ENCODE measurements around the gene CYTH1.

Gene CYTH1

DNA sequence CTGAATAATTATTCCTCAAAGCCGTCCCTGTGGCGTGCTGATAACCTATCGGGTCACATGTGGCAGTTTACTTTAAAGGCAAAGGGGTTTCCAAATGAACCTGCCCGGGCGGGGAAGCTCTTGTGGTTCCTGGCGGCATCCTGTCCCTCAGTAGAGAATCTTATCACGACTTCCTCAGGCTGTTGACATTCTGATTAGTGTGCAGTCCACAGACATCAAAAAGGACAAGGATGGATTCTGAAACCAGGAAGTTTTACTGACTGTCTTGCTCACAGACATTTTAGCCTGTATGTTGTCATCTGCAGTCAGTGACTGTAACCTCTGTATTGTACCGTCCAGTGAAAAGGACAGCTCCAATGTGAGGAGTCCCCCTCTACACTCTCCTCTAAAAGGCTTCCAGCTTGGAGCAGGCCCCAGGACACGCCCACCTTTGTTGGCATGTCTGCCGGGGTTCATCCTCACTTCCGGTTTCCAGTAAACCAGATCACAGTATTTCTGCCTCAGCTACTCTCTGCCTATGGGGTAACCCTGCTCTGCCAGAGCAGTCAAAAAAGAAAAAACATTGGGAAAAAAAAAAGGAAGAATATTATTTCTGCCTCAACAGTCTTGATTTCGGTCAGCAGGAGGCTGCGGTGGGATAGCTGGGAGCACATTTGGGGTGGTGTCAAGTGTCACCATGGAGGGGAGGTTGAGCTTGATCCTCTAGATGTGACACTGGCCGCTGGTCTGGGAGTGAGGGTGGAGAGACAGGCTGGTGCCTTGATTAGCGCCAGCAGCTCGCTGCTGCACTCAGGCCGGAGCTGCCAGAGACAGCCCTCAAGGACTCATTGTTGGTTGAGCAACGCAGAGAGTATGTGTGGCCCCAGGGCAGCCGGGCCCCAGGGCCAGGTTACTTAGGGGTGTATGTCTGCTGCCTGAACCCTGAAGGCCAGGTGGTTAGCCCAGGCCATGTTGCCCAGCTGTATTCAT lies 115.8 kb downstream of the CYTH1 start:
- no peak for DNase-seq

DNA sequence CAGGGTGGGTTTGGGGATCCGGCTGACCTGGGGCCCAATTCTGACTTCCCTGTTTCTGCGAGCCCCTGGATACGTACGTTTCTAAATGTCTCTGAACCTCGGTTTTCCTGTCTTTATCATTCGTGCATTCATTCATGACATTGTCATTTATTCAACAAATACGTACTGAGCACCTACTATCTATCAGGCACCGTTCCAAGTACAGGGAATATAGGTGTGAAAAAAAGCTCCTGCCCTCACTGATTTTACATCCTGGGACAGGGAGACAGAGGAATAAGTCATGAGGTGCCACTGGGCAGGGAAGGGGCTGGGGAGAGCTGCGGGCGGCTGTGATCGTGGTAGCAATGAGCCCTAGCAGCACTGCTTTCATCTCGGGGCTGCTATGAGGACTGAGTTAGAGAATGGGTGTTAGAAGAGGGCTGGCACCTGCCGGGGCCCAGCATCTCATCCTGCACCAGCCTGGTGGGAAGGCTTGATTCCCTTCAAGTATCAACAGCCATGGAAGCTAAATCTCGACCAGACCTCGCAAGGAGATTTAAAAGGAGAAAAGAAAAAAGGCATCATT lies 116.6 kb downstream of the CYTH1 start:
- DNase-seq, result no peak

GRCh38 chr17:78664476-78665386 lies 117.3 kb downstream of the CYTH1 start:
- peak; percentile 21 for DNase-seq

DNA sequence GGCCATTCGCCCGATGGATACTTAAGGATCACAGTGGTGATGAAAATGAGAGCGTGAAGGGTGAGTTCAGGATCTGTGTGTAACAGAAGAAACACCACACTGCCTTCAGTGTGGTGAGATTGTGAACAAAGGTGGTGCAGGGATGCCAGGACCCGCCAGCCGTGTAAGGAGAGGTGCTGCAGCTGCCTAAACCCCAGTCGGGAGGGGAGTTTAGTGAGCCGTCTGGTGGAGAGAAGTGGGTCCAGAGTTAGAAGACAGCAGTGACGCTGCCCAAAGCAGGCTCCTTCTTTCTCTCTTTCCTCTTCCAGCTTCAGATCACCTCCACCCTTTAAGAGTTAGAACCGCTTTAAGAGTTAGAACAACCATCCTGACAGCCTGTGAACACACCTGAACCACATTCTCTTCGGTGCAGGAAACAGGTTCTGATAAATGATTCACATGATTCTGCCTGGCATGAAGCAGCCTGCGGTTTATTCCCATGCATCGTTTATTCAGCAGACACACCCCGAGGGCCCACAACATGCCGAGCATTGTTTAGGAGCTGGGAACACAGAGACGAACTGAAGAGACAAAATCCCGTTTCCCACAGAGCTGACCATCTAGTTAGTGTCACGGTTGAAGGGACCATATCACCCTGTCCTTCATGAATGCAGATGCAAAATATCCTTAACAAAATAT lies 120.8 kb downstream of the CYTH1 start:
- DNase-seq, result no peak

DNA sequence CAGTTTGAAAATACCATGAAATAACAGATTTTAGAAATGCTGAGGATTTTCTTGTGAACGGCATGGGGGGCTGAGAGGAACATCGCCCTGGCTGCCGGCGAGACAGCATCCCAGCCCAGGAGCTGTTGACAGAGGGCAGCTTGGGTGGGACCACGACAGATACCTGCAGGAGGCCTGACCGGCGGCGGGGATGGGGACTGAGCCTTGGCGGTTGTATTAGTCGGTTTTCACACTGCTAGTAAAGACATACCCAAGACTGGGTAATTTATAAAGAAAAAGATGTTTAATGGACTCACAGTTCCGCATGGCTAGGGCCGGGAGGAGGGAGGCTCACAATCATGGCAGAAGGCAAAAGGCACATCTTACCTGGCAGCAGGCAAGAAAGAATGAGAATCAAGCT lies 122.5 kb downstream of the CYTH1 start:
- DNase-seq, result no peak

DNA sequence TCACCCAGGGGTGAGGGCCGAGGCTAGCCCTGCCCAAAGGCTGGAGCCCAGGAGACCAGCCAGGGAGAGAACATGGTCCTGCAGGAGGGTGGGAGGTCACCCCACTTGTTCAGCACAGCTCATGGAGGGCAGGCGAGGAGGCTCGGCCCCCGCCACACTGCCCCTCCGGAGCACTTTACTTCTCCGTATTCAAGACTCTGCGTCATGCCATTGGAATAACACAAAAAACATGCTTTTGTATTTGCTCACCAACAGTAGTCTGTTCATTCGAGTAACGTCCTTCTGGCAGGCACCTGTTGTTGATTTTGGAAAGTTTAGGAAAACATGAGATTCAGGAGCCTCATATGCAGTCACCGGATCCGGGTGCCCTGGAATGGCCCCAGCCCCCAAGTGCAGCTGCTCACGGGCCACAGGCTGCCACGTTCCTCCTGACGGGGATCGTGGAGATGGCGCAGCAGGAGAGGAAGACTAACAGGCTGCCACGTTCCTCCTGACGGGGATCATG lies 123.7 kb downstream of the CYTH1 start:
- DNase-seq, result no peak

DNA sequence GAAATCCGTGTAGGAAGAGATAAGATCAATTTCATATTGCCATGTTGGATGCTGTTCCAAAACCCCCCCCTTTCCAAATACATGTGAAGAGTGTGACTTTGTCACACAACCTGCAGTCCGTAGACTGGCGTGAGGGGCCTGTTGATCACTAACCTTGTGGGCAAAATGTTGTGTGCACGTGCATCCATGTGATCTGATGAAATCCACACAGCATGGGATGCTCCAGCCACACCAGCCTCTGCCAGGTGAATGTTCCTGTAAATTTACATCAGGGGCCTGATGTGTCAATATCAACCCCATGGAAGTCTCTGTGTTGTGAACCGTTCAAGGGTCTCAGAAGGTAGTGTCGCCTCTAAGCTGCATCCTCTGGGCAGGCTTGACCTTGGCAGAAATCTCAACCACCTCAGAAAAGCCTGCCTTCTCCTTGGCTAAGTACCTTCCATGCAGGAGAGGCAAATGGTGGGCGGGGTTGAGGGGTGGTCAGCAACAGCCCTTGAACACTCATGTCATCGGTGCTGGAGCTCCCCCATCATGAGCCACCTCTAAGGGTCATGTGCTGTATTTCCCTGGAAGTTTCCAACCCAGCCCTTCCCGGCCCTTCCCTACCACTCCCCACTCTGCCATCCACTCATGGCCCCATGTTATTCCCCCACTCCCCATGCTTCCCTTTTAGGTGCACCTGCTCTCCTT lies 126.7 kb downstream of the CYTH1 start:
- DNase-seq, result no peak

GRCh38 chr17:78654325-78654724 lies 127.7 kb downstream of the CYTH1 start:
- no peak for DNase-seq

GRCh38 chr17:78653382-78653781 lies 128.7 kb downstream of the CYTH1 start:
- no peak for DNase-seq

DNA sequence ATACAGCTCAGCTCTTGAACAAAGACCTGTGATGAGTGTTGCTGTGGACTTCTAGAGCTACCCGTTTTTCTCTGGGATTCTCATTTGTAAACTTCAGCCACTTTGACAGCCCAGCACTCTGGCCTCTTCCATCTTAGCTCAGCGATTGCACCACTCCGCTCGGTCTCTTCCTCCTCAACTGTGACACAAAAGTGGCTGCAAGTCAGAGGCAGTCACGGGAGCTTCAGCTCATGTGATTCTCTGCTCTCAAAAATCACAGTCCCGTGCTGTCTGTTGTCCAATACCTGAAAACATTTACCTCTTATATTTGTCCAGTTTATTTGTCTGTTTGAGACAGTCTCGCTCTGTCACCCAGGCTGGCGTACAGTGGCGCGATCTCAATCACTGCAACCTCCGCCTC lies 129.2 kb downstream of the CYTH1 start:
- no peak for DNase-seq

DNA sequence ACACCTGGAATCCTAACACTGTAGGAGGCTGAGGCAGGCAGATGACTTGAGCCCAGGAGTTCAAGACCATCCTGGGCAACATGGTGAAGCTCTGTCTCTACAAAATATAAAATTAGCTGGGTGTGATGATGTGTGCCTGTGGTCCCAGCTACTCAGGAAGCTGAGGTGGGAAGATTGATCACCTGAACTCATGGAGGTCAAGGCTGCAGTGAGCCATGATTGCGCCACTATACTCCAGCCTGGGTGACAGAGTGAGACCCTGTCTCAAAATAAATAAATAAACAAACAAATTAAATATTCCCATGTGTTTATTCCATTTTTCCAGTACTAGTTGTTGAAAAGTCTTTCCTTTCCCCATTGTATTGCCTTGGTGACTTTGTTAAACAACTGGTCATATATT lies 130.0 kb downstream of the CYTH1 start:
- no peak for DNase-seq

DNA sequence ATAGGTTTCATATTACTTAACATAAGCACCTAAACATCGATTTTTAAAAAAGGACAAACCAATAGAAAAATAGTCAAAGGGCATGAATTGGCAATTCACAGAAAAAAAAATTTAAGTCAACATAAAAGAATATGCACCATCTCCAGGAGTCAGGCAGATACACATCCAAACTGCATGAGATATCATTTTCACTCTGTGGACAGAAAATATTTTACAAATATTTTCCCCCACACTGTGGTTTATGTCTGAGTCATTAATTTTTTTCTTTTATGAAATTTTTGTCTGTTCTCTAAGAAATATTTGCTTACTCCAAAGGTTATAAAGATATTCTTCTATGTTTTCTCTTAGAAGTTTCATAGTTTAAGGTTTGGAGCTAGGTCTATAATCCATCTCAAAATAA lies 130.5 kb downstream of the CYTH1 start:
- DNase-seq, result no peak

- DNase-seq, result no peak
Measured at GRCh38 chr17:78650093-78650715, 131.9 kb downstream of the CYTH1 start.

- DNase-seq, result no peak
Measured at GRCh38 chr17:78648293-78648692, 133.8 kb downstream of the CYTH1 start.

- DNase-seq, result no peak
Measured at GRCh38 chr17:78647032-78647431, 135.0 kb downstream of the CYTH1 start.

DNA sequence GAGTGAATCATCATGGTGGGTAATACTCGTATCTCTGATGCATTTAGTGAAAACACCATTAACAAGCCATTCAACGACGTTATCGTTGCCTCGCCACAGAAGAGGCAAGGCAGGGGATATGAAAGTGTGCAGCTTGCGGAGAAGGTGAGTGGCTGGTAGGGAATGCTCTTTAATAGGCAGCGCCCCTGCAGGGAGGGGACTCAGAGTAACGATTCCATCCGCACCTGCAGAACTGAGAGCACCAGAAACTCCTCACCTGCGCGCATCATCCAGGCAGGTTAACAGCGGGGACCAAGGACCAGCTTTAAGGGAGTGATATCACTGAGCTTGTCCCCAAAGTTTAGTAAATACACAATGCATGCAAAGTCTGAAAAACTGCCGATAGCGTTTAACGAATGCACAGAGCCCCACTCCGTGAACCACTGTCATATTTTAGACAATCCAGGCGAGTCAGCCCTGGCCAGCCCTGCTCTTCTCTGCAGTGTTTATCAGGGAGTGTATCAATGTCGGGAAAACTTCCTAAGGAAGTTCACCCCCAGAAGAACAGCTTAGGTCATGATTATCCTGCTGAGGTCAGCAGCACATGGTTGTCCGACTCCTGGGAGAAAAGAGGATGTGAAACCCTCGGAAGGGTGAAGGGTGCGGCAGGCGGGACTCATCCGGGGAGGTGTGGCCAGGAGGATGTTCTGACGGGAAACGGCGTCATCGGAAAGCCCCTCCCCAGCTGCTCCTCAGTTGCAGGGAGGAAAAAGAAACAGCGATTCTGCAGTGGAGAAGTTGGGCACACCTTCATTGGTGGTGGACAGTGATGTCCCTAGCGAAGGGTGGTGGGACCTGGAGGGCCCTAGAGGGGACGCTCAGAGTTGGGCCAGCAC lies 136.4 kb downstream of the CYTH1 start:
- DNase-seq, result no peak

DNA sequence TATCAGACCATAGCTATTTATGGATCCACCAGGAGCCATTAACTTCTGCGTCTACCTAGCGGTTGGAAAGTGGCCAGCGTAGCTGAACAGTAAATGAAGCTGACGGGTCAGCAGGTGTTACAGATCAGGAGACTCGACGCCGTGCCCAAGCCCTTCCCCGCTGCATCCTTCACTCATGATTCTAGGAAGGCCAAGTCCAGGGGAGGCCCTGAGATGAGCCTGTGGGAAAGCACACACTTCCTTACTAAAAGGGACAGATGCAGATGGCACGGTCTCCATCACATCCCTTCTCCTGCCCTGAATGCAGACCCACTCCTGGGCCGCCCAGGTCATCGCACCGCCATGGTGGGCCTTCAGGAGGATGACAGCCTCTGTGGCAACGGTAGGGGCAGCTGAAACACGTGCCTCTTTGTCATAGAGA lies 137.1 kb downstream of the CYTH1 start:
- no peak for DNase-seq

DNA sequence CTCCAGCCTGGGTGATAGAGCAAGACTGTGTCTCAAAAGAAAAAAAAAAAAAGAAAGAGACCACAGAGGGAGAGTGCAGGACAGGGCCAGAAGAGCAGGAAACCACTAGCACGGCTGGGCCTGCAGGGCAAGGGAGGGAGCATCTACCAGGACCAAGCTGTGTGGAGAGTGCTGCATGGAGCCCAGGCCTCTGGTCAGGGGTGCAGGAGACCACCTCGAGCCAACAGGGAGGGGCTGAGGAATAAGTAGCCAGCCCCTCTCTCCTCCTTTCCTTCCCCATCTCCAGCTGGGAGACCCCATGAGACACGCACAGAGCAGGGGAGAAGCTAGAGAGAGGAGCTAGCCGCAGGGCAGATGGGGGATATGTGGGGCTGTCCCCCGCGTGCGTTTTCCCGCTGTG lies 137.8 kb downstream of the CYTH1 start:
- DNase-seq, result no peak

- DNase-seq, result no peak
Measured at GRCh38 chr17:78643326-78643725, 138.7 kb downstream of the CYTH1 start.

- DNase-seq, result no peak
Measured at GRCh38 chr17:78642707-78643106, 139.4 kb downstream of the CYTH1 start.
